Esophagus muscularis mucosa (tissue), 4 donors: ENCODE measurements around the gene SGSH.

Experiments used
- EP300 ChIP-seq: sonication (generic); formaldehyde crosslinking; IDR thresholded peaks from one replicate; pipeline ENCODE4 v1.6.1; 2017; ENCODE audit warnings: antibody characterized with exemption
- POLR2A ChIP-seq: fragments of 450-650 bp; IDR thresholded peaks from one replicate; pipeline ENCODE4 v1.6.1; 2017; ENCODE audit warnings: antibody characterized with exemption, moderate library complexity, mild to moderate bottlenecking, low read depth
- POLR2AphosphoS5 ChIP-seq, 2 donors: sonication (generic); formaldehyde crosslinking; IDR thresholded peaks; one replicate each; pipeline ENCODE4 v1.6.1; 2017; ENCODE audit warnings: antibody characterized with exemption in 2 of 2
- TF ChIP-seq, protein P1 (sequence below), 3 experiments: fragments of 200-600 bp in 2 of 3; fragments of 450-650 bp in 1 of 3; sonication (generic) in 2 of 3; IDR thresholded peaks; one replicate each; pipeline ENCODE4 v1.5.1; 2017 to 2019; ENCODE audit warnings: antibody characterized with exemption in 3 of 3, mild to moderate bottlenecking in 2 of 3, moderate library complexity in 1 of 3

DNA sequence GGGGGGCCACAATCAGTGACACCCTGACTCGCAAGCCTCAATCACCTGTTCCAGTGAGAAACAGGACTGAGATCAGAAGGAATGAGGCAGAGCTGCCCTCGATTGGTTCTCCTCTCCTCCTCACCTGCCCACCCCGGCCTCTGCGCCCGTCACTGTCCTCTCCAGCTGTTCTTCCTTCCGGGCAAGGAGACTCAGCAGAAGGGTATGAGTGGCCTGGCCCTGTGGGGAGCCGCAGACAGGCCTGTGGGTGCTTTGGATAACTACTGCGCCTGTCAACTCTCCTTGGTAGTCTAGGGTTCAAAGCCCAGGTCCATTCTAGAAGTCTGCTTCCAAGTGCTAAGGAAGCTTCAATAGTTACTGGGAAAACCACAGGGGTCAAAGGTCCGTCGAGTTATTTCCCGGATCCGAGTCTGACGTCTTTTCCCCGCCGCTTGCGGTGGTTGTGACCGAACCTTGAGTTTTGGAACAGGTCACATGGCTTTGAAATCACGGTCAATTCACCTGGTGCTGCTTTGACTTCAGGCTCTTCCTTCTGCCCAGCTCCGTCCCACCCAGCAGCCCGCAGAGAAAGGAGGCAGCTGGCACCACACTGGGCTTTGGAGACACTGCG, 42.0 kb downstream of the SGSH start:
- TF ChIP-seq, protein P1, sequence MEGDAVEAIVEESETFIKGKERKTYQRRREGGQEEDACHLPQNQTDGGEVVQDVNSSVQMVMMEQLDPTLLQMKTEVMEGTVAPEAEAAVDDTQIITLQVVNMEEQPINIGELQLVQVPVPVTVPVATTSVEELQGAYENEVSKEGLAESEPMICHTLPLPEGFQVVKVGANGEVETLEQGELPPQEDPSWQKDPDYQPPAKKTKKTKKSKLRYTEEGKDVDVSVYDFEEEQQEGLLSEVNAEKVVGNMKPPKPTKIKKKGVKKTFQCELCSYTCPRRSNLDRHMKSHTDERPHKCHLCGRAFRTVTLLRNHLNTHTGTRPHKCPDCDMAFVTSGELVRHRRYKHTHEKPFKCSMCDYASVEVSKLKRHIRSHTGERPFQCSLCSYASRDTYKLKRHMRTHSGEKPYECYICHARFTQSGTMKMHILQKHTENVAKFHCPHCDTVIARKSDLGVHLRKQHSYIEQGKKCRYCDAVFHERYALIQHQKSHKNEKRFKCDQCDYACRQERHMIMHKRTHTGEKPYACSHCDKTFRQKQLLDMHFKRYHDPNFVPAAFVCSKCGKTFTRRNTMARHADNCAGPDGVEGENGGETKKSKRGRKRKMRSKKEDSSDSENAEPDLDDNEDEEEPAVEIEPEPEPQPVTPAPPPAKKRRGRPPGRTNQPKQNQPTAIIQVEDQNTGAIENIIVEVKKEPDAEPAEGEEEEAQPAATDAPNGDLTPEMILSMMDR (IDR thresholded peaks at IDR 0.05) = no peak
- TF ChIP-seq POLR2A = no peak
- TF ChIP-seq POLR2AphosphoS5 (IDR thresholded peaks at IDR 0.05) = no peak
- TF ChIP-seq EP300 = no peak
